Muscle layer of colon (tissue), 2 donors: ENCODE measurements around the gene SRC.

Experiments
- H3K27ac ChIP-seq: one replicate; pipeline ENCODE4 v1.7.0; 2013; ENCODE audit warnings: low read depth, mild to moderate bottlenecking, low read length, moderate library complexity
- H3K27me3 ChIP-seq, 2 donors: one replicate each; pipeline ENCODE4 v1.7.0; 2013; ENCODE audit warnings: low read length in 2 of 2, mild to moderate bottlenecking in 2 of 2; ENCODE audit not compliant: insufficient read depth in 2 of 2, control insufficient read depth in 1 of 2
- H3K36me3 ChIP-seq: one replicate; pipeline ENCODE4 v1.7.0; 2013; ENCODE audit warnings: mild to moderate bottlenecking, low read length; ENCODE audit not compliant: insufficient read depth
- H3K4me1 ChIP-seq: one replicate; pipeline ENCODE4 v1.7.0; 2013; ENCODE audit warnings: mild to moderate bottlenecking, low read length; ENCODE audit not compliant: insufficient read depth
- H3K4me3 ChIP-seq, 2 donors: one replicate each; pipeline ENCODE4 v1.7.0; 2013; ENCODE audit warnings: low read length in 2 of 2, low read depth in 1 of 2, mild to moderate bottlenecking in 1 of 2, moderate library complexity in 1 of 2
- H3K9ac ChIP-seq: one replicate; pipeline ENCODE4 v1.7.0; 2013; ENCODE audit warnings: low read length
- H3K9me3 ChIP-seq: one replicate; pipeline ENCODE4 v1.7.0; 2013; ENCODE audit warnings: mild to moderate bottlenecking, low read length
- donor health status: abdominal sarcoma.
- donor health status: Adenocarcinoma of cecum.

Gene SRC

GRCh38 chr20:37345339-37346235, at the start of gene SRC:
Gene SRC (plus strand): TSS chr20:37346140. CDS start chr20:37384154, 38,014 bp downstream.
- H3K4me1 ChIP-seq, result peaks cover 26% of the 10 kb centered on the region
- peak within 1 kb of the TSS; percentile 50 to 74 for H3K4me3 ChIP-seq

GRCh38 chr20:37296371-37296770, 49.6 kb upstream of the SRC start:
- H3K4me3 ChIP-seq, result no peak overlapping the region
- H3K4me1 ChIP-seq, result peaks cover 55% of the 10 kb centered on the region
- H3K36me3 ChIP-seq, result peaks cover 10% of the 10 kb centered on the region
- H3K9ac ChIP-seq, result no peak overlapping the region
- H3K27ac ChIP-seq, result peak overlapping the region; percentile 64
- H3K9me3 ChIP-seq, result no peaks in the 10 kb centered on the region
- H3K27me3 ChIP-seq, result no peaks in the 10 kb centered on the region

More at GRCh38 chr20:37345339-37346235, at the start of gene SRC:
- Histone ChIP-seq H3K9me3 (no peaks in the 10 kb centered on the region), H3K9ac (peak within 1 kb of the TSS; percentile 81), H3K27ac (peak within 1 kb of the TSS; percentile 87), H3K27me3 (no peaks in the 10 kb centered on the region), H3K36me3 (no peaks in the 10 kb centered on the region)

- Histone ChIP-seq H3K27ac (peak overlapping the region; percentile 64), H3K9ac (no peak overlapping the region), H3K4me1 (peaks cover 55% of the 10 kb centered on the region), H3K4me3 (peak overlapping the region in 1 of 2 donors; percentile 3), H3K36me3 (peaks cover 18% of the 10 kb centered on the region), H3K27me3 (no peaks in the 10 kb centered on the region), H3K9me3 (no peaks in the 10 kb centered on the region)
These were observed 48.7 kb upstream of the SRC start for GRCh38 chr20:37297066-37297736.

- no peak overlapping the region for H3K9ac ChIP-seq
- no peaks in the 10 kb centered on the region for H3K9me3 ChIP-seq
- H3K4me1 ChIP-seq, result peaks cover 55% of the 10 kb centered on the region
- H3K27ac ChIP-seq, result peak overlapping the region; percentile 64
- no peaks in the 10 kb centered on the region for H3K27me3 ChIP-seq
- H3K4me3 ChIP-seq, result no peak overlapping the region
- H3K36me3 ChIP-seq, result peaks cover 16% of the 10 kb centered on the region
These were observed 47.6 kb upstream of the SRC start for GRCh38 chr20:37298190-37298939.

- Histone ChIP-seq H3K4me1 (peaks cover 47% of the 10 kb centered on the region), H3K4me3 (no peak overlapping the region), H3K9me3 (no peaks in the 10 kb centered on the region), H3K27me3 (no peaks in the 10 kb centered on the region), H3K9ac (no peak overlapping the region), H3K27ac (peak overlapping the region; percentile 71), H3K36me3 (peaks cover 25% of the 10 kb centered on the region)
These were observed 46.0 kb upstream of the SRC start for GRCh38 chr20:37299718-37300528.

- Histone ChIP-seq H3K9me3 (no peaks in the 10 kb centered on the region), H3K27ac (no peak overlapping the region), H3K27me3 (no peaks in the 10 kb centered on the region), H3K36me3 (peaks cover 25% of the 10 kb centered on the region), H3K4me3 (no peak overlapping the region), H3K4me1 (peaks cover 48% of the 10 kb centered on the region), H3K9ac (no peak overlapping the region)
These were observed 44.8 kb upstream of the SRC start for GRCh38 chr20:37301120-37301519.

- Histone ChIP-seq H3K4me1 (peaks cover 44% of the 10 kb centered on the region), H3K36me3 (peaks cover 29% of the 10 kb centered on the region), H3K27me3 (no peaks in the 10 kb centered on the region), H3K4me3 (no peak overlapping the region), H3K27ac (no peak overlapping the region), H3K9ac (no peak overlapping the region), H3K9me3 (no peaks in the 10 kb centered on the region)
These were observed 44.4 kb upstream of the SRC start for GRCh38 chr20:37301558-37301957.

GRCh38 chr20:37302981-37303380, 43.0 kb upstream of the SRC start:
- Histone ChIP-seq H3K27ac (no peak overlapping the region), H3K36me3 (peaks cover 34% of the 10 kb centered on the region), H3K4me1 (peaks cover 38% of the 10 kb centered on the region), H3K9ac (no peak overlapping the region), H3K4me3 (no peak overlapping the region), H3K9me3 (no peaks in the 10 kb centered on the region), H3K27me3 (no peaks in the 10 kb centered on the region)

- Histone ChIP-seq H3K27me3 (no peaks in the 10 kb centered on the region), H3K36me3 (peaks cover 39% of the 10 kb centered on the region), H3K9ac (no peak overlapping the region), H3K4me3 (no peak overlapping the region), H3K9me3 (no peaks in the 10 kb centered on the region), H3K4me1 (peaks cover 41% of the 10 kb centered on the region), H3K27ac (no peak overlapping the region)
These were observed 42.3 kb upstream of the SRC start for GRCh38 chr20:37303637-37304036.

- peaks cover 39% of the 10 kb centered on the region for H3K4me1 ChIP-seq
- H3K9ac ChIP-seq, result no peak overlapping the region
- no peaks in the 10 kb centered on the region for H3K27me3 ChIP-seq
- no peak overlapping the region for H3K4me3 ChIP-seq
- peak overlapping the region; percentile 36 for H3K27ac ChIP-seq
- no peaks in the 10 kb centered on the region for H3K9me3 ChIP-seq
- H3K36me3 ChIP-seq, result peaks cover 50% of the 10 kb centered on the region
These were observed 40.9 kb upstream of the SRC start for GRCh38 chr20:37305079-37305478.
